Stimulated activated CD4-positive, alpha-beta T cell treated with anti-CD3 and anti-CD28 coated beads, Interleukin-1b, Interleukin-23, amount 100 ng/mL, for 24 hours (primary cell): ENCODE data around the gene ZNF280C.
"Not testable (repeated sequence)": the region's sequence is repeated elsewhere in the genome, so short reads cannot be mapped to it uniquely, and the experiment has no call there.

Experiments
- DNase-seq, 4 experiments: peaks; one replicate each; pipeline ENCODE4 v3.0.0-alpha.2; 2020; ENCODE audit warnings: low read depth in 4 of 4, low spot score in 1 of 4

Gene ZNF280C

GRCh38 chrX:130261296-130261893 is 7.3 kb downstream of the ZNF280C start:
- no peak for DNase-seq

GRCh38 chrX:130260316-130260715 is 8.4 kb downstream of the ZNF280C start:
- DNase-seq = no peak

- DNase-seq = no peak
These were observed 14.8 kb downstream of the ZNF280C start for GRCh38 chrX:130253916-130254315.

- DNase-seq = no peak
These were observed 17.0 kb downstream of the ZNF280C start for GRCh38 chrX:130251671-130252070.

GRCh38 chrX:130247996-130248395 is 20.7 kb downstream of the ZNF280C start:
- DNase-seq = no peak

- no peak for DNase-seq
These were observed 22.6 kb downstream of the ZNF280C start for GRCh38 chrX:130246084-130246483.

DNA sequence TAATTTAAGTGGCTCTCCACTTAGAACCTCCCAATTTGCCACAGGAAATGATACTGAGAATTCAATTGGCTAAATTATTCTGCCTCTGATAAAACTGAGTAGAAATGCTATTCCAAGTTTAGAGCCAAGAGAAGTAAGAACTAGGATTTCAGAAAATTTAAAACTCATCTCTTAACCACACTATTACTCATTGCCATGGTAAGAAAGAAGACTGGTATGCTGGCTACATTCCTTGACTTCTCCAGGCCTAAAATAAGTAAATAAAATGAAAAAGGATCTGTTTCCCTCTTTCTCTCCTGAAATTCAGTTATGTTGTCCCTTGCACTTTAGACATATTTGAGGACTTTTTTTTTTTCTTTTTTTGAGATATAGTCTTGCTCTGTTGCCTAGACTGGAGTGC is 23.3 kb downstream of the ZNF280C start:
- no peak for DNase-seq

DNA sequence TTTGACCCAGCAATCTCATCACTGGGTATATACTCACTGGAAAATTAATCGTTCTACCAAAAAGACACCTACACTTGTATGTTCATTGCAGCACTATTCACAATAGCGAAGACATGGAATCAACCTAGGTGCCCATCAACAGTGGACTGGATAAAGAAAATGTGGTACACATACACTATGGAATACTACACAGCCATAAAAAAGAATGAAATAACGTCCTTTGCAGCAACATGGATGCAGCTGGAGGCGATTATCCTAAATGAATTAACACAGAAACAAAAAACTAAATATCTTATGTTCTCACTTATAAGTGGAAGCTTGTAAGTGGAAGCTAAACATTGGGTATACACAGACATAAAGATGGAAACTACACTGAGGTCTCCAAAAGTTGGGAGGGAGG is 37.5 kb downstream of the ZNF280C start:
- DNase-seq = not testable (repeated sequence)

DNA sequence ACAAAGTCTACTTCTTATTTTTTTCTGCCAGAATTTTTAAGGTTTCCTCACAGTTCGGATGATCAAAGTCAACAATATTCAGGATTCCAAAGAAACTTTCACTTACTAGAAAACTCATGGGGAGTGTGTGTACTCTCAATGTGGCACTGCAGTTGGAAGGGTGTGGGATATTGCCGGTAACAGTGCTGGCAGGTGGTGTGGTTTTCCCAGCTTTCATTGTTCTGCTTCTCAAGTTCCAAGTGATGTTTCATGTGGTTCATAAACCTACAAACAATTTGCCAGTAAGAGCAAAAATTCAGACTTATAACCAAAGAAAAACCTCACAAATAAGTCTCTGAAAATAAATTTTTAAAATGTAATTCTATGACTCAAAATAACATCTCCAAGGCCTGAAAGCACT is 39.8 kb downstream of the ZNF280C start:
- DNase-seq = no peak

- DNase-seq = no peak
These were observed 43.9 kb downstream of the ZNF280C start for GRCh38 chrX:130224810-130225209.

GRCh38 chrX:130216320-130216719 is 52.4 kb downstream of the ZNF280C start:
- no peak for DNase-seq

DNA sequence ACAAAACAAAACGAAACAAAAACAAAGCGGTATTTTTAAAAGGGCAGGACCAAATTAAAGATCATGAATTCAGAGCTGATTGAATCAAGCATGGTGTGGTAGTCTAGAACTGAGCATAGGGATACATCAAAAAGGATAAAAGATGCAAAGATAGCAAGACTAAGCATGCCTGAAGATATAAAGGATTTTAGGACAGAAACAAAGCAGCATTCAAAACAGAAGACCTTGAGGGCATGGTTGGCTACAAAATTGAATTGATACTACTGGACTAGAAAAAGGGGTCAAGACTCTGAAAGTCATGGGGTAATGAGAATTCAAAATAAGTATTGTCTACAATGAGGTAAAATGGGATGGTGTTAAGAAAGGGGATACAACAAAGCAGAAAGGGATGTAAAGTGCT is 55.3 kb downstream of the ZNF280C start:
- DNase-seq = no peak

GRCh38 chrX:130212371-130212770 is 56.3 kb downstream of the ZNF280C start:
- no peak for DNase-seq

GRCh38 chrX:130211415-130212186 is 57.1 kb downstream of the ZNF280C start:
- DNase-seq = no peak

DNA sequence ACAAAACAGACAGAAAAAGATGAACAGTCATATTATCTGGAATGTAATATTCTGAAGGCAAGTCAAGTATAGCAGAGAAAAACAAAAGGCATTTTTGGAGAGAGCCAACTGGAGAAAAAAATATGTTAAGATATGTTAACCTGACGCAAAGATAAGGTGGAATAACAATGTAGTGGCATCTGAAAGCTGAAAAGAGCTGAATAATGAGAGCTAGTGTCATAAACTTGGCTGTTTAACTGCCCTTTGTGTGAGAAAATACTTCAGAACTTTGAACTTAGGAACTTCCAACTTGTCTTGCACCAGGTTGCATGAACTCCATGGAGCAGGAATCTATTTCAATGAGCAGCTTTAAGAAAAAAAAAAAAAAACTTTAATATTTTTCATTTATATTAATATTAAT is 64.1 kb downstream of the ZNF280C start:
- DNase-seq = no peak

DNA sequence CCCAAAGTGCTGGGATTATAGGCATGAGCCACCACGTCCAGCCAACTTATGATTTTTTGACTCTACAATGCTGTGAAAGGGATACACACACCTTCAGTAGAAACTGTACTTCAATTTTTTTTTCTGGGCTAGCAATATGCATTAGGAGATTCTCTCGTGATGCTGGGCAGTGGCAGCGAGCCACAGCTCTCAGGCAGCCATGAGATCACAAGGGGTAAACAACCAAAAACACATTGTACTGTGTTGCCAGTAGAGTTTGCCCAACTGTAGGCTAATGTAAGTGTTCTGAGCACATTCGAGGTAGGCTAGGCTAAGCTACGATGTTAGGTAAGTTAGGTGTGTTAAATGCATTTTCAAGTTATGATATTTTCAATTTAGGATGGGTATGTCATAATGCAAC is 71.2 kb downstream of the ZNF280C start:
- DNase-seq = no peak

DNA sequence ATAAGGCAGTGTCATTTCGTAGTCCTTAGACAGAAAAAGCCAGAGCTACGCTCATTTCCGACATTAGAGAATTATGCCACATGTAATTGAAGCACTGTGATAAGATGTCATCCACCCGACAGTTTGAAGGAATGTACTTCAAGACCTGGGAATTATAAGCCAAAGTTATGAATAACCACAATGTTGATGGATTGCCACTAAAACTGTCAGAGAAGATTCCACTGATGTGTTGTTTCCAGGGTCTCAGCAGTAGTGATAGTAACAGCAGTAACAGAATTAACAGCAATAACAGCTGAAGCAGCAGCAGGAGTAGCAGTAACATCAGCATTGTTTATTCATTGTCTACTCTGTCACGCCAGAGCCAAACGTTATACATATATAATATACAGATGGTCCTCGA is 72.2 kb downstream of the ZNF280C start:
- DNase-seq = no peak

DNA sequence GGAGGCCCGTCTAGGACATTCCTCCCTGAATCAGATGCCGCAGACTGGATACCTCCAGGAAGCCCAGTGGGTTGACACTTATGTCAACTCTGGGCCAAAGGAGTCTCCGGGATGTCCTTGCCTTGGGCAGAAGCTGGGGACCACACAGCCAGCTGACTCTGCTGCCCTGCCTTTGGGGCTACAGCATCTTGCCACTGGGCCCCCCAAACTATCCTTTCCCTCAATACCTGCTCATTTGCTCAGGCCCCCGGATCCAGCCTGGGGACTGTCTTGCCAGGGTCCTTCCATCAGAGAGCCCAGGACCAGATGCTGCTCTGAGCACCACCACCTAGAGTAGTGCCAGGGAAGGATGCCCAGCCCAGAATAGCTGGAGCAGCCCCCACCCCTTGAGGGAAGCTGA is 77.9 kb downstream of the ZNF280C start:
- no peak for DNase-seq

DNA sequence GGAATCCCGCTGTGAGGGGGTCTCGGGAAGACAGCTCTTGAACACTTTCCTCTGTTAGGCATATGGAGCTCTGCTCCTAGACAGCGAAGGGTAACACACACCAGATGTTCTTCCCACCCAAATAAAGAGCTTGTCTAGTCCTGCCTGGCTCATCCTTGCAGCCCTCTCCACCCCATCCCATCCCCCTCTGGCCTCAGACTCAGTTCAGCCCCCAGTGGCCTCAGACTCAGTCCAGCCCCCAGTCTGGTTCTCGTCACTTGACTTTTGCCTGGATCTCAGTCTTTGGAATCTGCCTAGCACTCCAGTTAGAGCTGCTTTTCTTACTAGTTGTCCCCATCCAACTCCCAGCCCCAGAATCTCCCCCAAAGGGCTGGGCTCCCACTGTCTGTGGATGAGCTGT is 82.0 kb downstream of the ZNF280C start:
- DNase-seq = no peak

DNA sequence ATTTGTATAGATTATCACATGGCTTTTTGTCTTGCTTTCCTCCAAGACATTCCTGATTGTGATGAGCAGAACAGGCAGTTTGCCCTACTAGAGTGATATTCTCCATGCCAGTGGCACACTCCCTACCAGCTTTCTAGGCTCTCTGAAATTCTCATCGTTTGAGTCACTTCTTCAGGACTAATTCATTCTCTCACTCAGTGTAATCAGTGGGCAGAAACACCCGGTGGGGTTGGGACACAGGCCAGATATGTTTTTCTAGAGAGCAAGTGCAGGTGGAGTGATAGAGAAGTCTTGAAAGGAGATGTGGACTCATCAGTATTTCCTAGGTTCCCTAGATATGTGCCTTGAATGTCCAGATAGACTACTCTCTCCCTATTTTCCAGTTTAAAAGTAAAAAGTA is 83.8 kb downstream of the ZNF280C start:
- no peak for DNase-seq

DNA sequence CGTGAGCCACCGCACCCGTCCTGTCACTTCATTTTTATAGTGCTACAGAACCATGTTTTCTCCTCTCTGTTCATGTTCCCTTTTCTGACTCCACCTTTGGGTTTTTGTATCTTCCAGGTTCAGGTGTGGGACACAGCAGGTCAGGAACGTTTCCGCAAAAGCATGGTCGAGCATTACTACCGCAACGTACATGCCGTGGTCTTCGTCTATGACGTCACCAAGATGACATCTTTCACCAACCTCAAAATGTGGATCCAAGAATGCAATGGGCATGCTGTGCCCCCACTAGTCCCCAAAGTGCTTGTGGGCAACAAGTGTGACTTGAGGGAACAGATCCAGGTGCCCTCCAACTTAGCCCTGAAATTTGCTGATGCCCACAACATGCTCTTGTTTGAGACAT is 84.5 kb downstream of the ZNF280C start:
- no peak for DNase-seq

- DNase-seq = no peak
These were observed 89.0 kb downstream of the ZNF280C start for GRCh38 chrX:130179579-130180215.

DNA sequence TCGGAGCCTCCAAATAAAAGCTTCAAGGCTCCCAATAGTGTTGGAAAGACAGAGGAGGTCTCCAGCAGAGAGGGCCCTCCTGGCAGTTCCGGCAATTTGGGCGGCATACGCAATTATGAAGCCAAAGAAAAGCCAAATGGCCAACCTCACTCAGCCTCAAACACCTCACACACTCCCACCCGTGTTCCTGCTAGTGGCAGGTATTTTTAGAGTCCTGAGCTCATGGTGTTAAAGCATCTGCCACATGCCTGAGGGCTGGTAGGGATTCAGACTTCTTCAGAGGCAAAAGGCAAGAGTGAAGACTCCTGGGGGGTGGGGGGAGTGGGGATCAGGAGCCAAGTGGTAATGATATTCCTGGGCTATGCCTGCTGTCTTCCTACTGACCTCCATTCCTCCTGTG is 89.5 kb downstream of the ZNF280C start:
- no peak for DNase-seq
